HAP-1 (cell line): ENCODE results near the gene PPDPF.

Experiments
- DNase-seq, 2 experiments: peaks; one replicate each; pipeline ENCODE4 v3.0.0-alpha.2; 2016 to 2020; ENCODE audit warnings: low spot score in 2 of 2
- H3K27me3 ChIP-seq: fragments of 250-450 bp; sonication (Bioruptor Pico); 2 replicates; pipeline ENCODE4 v1.5.1; 2020; ENCODE audit warnings: low read depth, mild to moderate bottlenecking, moderate library complexity
- H3K36me3 ChIP-seq: fragments of 250-450 bp; sonication (Bioruptor Pico); replicated peaks from 2 replicates; pipeline ENCODE4 v1.5.1; 2020; ENCODE audit warnings: mild to moderate bottlenecking
- H3K4me1 ChIP-seq: fragments of 250-450 bp; sonication (Bioruptor Pico); 2 replicates; pipeline ENCODE4 v1.5.1; 2020; ENCODE audit warnings: mild to moderate bottlenecking
- H3K4me3 ChIP-seq: fragments of 250-450 bp; sonication (Bioruptor Pico); 2 replicates; pipeline ENCODE4 v1.5.1; 2020; ENCODE audit warnings: mild to moderate bottlenecking, moderate library complexity
- H3K9me3 ChIP-seq: fragments of 250-450 bp; sonication (Bioruptor Pico); 2 replicates; pipeline ENCODE4 v1.5.1; 2020; ENCODE audit warnings: mild to moderate bottlenecking, moderate library complexity
- in situ Hi-C: fragments of 300-500 bp; cut with MboI; formaldehyde crosslinking; loops from 3 replicates; pipeline ENCODE4 v1.14.3; 2020; ENCODE audit warnings: low sequenced_read_pairs, inconsistent platforms, mixed read lengths

PPDPF gene

GRCh38 chr20:63544958-63545516, 24.5 kb downstream of the PPDPF start:
- H3K36me3 ChIP-seq = no peaks in the 10 kb centered on the region
- no peaks in the 10 kb centered on the region for H3K9me3 ChIP-seq
- no peak overlapping the region for H3K4me3 ChIP-seq
- in situ Hi-C loops = loop anchor here (5.0 kb wide), 1 partner anchor 432 kb away; the partner anchor contains the start of gene SAMD10
- H3K4me1 ChIP-seq = no peaks in the 10 kb centered on the region
- DNase-seq = no peak
- peaks cover 9% of the 10 kb centered on the region; the same call in 1 of the 2 replicates for H3K27me3 ChIP-seq

- no peaks in the 10 kb centered on the region for H3K36me3 ChIP-seq
- in situ Hi-C loops = no loop called here
- H3K9me3 ChIP-seq = no peaks in the 10 kb centered on the region
- peaks cover 9% of the 10 kb centered on the region; the same call in 1 of the 2 replicates for H3K27me3 ChIP-seq
- no peak overlapping the region for H3K4me3 ChIP-seq
- no peak for DNase-seq
- no peaks in the 10 kb centered on the region for H3K4me1 ChIP-seq
Observed at GRCh38 chr20:63545814-63546213, 25.2 kb downstream of the PPDPF start.

- H3K4me1 ChIP-seq = no peaks in the 10 kb centered on the region
Observed at GRCh38 chr20:63546256-63546955, 25.8 kb downstream of the PPDPF start.

GRCh38 chr20:63546956-63547724, 26.6 kb downstream of the PPDPF start:
- H3K9me3 ChIP-seq = no peaks in the 10 kb centered on the region
- H3K4me3 ChIP-seq = no peak overlapping the region
- no peaks in the 10 kb centered on the region for H3K4me1 ChIP-seq
- in situ Hi-C loops = no loop called here
- no peak for DNase-seq
- no peaks in the 10 kb centered on the region for H3K36me3 ChIP-seq
- H3K27me3 ChIP-seq = peaks cover 9% of the 10 kb centered on the region; the same call in 1 of the 2 replicates

More at GRCh38 chr20:63546256-63546955, 25.8 kb downstream of the PPDPF start:
- Histone ChIP-seq H3K9me3 (no peaks in the 10 kb centered on the region), H3K36me3 (no peaks in the 10 kb centered on the region), H3K27me3 (peaks cover 9% of the 10 kb centered on the region; the same call in 1 of the 2 replicates), H3K4me3 (no peak overlapping the region)
- in situ Hi-C loops = no loop called here
- no peak for DNase-seq

GRCh38 chr20:63547725-63548480, 27.3 kb downstream of the PPDPF start, which contains the start of gene SRMS:
Gene SRMS (minus strand): TSS chr20:63547749. CDS start chr20:63547463, 286 bp downstream.
- DNase-seq = no peak
- in situ Hi-C loops = no loop called here

DNA sequence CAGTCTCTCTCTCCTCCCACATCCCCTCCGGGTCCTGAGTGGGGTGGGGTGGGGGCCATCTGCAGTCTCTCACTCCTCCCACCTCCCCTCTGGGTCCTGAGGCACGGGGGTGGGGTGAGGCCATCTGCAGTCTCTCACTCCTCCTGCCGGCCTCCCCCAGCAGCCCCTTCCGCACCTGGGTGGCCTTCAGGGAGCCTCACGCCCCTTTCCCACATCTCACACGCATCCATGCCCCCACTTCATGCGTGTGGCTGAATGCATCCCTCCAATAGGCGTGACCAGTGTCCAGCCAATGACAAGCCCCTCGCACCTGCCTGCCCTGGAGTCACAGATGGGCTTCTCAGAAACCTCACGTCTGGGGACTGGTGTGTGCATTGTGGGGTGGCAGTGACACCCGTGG, 28.0 kb downstream of the PPDPF start:
- H3K27me3 ChIP-seq = peaks cover 9% of the 10 kb centered on the region; the same call in 1 of the 2 replicates
- no peaks in the 10 kb centered on the region for H3K36me3 ChIP-seq
- no peak for DNase-seq
- H3K9me3 ChIP-seq = no peaks in the 10 kb centered on the region
- in situ Hi-C loops = no loop called here
- H3K4me3 ChIP-seq = no peak overlapping the region
- peaks cover 8% of the 10 kb centered on the region for H3K4me1 ChIP-seq

More at GRCh38 chr20:63547725-63548480, 27.3 kb downstream of the PPDPF start, which contains the start of gene SRMS:
- Histone ChIP-seq H3K27me3 (peaks cover 9% of the 10 kb centered on the region; the same call in 1 of the 2 replicates), H3K9me3 (no peaks in the 10 kb centered on the region), H3K4me1 (peaks cover 6% of the 10 kb centered on the region), H3K4me3 (no peak within 1 kb of the TSS), H3K36me3 (no peaks in the 10 kb centered on the region)

GRCh38 chr20:63549019-63549418, 28.5 kb downstream of the PPDPF start:
- peaks cover 9% of the 10 kb centered on the region; the same call in 1 of the 2 replicates for H3K27me3 ChIP-seq
- in situ Hi-C loops = no loop called here
- no peak for DNase-seq
- H3K4me3 ChIP-seq = no peak overlapping the region
- H3K9me3 ChIP-seq = no peaks in the 10 kb centered on the region
- no peaks in the 10 kb centered on the region for H3K36me3 ChIP-seq
- peaks cover 8% of the 10 kb centered on the region for H3K4me1 ChIP-seq

DNA sequence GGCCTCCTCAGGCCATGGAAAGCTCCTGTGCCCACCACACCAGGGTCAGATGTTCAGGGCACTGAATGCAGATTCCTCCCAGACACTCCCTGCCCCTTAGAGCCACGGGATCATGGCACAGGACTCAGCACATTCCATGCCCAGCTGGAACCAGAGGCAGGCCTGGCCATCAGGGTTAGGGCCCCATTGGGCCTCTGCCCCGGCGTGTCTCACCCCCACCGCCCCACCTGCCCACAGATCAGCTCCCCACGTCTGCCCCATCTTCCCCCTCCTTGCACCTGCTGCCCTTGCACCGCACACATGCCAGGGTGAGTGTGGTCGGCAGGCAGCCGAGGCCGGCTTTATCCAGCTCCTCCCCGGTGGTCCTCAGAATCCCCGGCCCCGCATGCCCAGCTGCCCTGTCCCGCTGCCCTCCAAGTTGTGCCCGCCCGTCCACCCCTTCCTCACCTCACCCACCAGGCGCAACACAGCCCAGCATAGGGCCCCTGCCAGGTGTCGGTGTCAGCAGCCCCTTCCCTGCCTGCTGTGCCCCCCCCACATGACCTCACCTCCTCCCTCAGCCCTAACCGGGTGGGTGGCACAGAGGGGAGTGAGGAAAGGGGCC, 29.2 kb downstream of the PPDPF start:
- no peak for DNase-seq
- in situ Hi-C loops = no loop called here
- Histone ChIP-seq H3K27me3 (peaks cover 9% of the 10 kb centered on the region; the same call in 1 of the 2 replicates), H3K4me1 (peaks cover 8% of the 10 kb centered on the region), H3K36me3 (no peaks in the 10 kb centered on the region), H3K9me3 (no peaks in the 10 kb centered on the region), H3K4me3 (no peak overlapping the region)

DNA sequence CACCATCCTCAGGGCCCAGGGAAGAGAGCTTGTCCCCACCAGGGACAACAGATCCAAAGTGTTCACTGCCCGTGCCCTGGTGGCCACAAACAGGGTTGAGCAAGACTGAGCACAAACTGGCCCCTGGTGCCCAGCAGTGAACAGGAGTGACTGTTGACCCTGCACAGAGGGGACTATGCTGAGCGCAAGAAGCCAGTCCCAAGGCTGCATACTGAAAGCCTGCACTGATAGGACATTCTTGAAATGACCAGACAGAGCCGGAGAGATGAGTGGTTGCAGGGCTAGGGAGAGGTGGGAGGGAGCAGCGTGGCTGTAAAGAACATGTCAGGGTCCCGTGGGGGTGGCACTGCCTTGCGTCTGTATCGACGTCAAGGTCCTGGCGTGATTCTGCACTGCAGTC, 30.5 kb downstream of the PPDPF start:
- H3K9me3 ChIP-seq = no peaks in the 10 kb centered on the region
- H3K36me3 ChIP-seq = no peaks in the 10 kb centered on the region
- DNase-seq = no peak
- H3K4me3 ChIP-seq = no peak overlapping the region
- in situ Hi-C loops = no loop called here
- H3K4me1 ChIP-seq = peaks cover 8% of the 10 kb centered on the region
- peaks cover 6% of the 10 kb centered on the region; the same call in 1 of the 2 replicates for H3K27me3 ChIP-seq

- Histone ChIP-seq H3K36me3 (no peaks in the 10 kb centered on the region), H3K4me3 (no peak overlapping the region; the same call in 1 of the 2 replicates), H3K9me3 (no peaks in the 10 kb centered on the region), H3K27me3 (no peaks in the 10 kb centered on the region), H3K4me1 (peaks cover 8% of the 10 kb centered on the region)
- in situ Hi-C loops = no loop called here
- DNase-seq = peak in 1 of 2 experiments; percentile 42
Observed at GRCh38 chr20:63552481-63553249, 32.1 kb downstream of the PPDPF start.

- DNase-seq = peak; percentile 60 to 96
- peak overlapping the region; percentile 47 for H3K4me3 ChIP-seq
- H3K36me3 ChIP-seq = no peaks in the 10 kb centered on the region
- no peaks in the 10 kb centered on the region for H3K27me3 ChIP-seq
- in situ Hi-C loops = no loop called here
- no peaks in the 10 kb centered on the region for H3K9me3 ChIP-seq
- peaks cover 8% of the 10 kb centered on the region for H3K4me1 ChIP-seq
Observed at GRCh38 chr20:63553251-63553932, 32.8 kb downstream of the PPDPF start.

DNA sequence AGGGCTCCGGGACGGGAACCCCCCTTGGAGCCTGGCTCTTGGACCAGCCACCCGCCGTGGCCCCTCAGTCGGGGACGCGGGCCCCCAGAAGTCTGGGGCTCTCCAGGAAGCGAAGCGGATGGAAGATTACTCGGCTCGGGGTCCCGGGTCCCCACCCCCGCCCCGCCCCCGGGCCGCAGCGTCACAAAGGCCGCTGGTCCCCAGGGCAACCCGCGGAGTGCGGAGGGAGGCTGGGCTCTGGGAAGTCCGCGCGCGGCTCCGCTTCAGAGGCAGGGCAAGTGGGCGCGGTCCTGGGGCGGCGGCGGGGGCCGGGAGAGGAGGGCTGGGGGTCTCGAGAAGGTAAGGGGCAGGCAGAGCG, 33.3 kb downstream of the PPDPF start, which contains the start of gene FNDC11:
FNDC11 (plus strand) TSS at position 227 of the 358 bp plus-strand sequence. CDS start 1,505 bp downstream, outside the sequence.
- H3K36me3 ChIP-seq = no peaks in the 10 kb centered on the region
- H3K4me1 ChIP-seq = peaks cover 8% of the 10 kb centered on the region
- H3K27me3 ChIP-seq = no peaks in the 10 kb centered on the region
- in situ Hi-C loops = no loop called here
- no peaks in the 10 kb centered on the region for H3K9me3 ChIP-seq
- H3K4me3 ChIP-seq = peak within 1 kb of the TSS; percentile 47
- peak in 1 of 2 experiments; percentile 72 for DNase-seq
